HFF-Myc (cell line): Measurements from ENCODE around the gene GTF2A1L.

Source experiments
- DNase-seq: peaks from one replicate; pipeline ENCODE4 v3.0.0-alpha.2; 2011; ENCODE audit warnings: low read depth; ENCODE audit errors: extremely low read depth
- H3K4me3 ChIP-seq: replicated peaks from 2 replicates; pipeline ENCODE4 v1.5.1; 2011; ENCODE audit warnings: low read depth, mild to moderate bottlenecking, control low read depth, low read length
- TF ChIP-seq, protein P1 (sequence below): IDR thresholded peaks from 2 replicates; pipeline ENCODE4 v1.5.1; 2012; ENCODE audit warnings: mild to moderate bottlenecking, low read depth, low read length, control low read depth; ENCODE audit errors: missing control alignments

Gene GTF2A1L

DNA sequence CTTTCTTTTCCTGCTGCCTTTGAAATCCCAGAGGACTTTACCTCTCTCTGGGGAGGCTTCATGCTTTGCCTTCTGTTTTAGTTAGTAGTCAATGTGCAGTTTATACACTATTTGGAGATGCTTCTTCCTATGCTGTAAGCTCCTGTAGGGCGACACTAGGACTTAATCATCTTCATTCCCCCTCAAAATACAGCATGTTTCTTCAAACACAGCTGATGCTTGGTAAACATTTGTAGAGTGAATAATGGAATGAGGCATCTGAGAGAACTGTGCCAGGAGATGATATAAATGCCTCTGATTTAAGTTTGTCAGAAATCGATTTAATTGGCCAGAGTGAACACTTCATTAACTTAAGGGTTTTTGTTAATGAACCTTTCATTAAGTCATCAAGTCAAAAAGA, 94.5 kb downstream of the GTF2A1L start:
- TF ChIP-seq, protein P1, sequence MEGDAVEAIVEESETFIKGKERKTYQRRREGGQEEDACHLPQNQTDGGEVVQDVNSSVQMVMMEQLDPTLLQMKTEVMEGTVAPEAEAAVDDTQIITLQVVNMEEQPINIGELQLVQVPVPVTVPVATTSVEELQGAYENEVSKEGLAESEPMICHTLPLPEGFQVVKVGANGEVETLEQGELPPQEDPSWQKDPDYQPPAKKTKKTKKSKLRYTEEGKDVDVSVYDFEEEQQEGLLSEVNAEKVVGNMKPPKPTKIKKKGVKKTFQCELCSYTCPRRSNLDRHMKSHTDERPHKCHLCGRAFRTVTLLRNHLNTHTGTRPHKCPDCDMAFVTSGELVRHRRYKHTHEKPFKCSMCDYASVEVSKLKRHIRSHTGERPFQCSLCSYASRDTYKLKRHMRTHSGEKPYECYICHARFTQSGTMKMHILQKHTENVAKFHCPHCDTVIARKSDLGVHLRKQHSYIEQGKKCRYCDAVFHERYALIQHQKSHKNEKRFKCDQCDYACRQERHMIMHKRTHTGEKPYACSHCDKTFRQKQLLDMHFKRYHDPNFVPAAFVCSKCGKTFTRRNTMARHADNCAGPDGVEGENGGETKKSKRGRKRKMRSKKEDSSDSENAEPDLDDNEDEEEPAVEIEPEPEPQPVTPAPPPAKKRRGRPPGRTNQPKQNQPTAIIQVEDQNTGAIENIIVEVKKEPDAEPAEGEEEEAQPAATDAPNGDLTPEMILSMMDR = no peak
- no peak overlapping the region for H3K4me3 ChIP-seq
- no peak for DNase-seq

DNA sequence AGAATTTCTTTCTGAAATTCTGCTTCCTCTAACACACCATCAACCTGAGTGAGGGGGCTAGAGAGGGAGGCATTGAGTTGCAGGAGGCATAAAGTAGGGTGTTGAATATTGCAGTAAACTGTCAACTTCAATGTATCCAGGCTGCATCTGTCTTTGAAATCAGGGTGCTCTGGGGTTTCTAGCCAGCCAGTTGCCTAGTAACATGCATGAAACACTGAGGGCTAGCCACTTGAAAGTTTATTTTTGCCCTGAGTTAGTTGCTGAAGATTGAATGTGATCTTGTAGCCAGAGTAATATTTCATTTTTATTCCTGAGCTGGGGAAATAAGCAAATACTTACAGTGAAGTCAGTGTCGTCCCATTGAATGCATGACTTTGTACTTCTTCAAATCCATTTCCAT, 96.0 kb downstream of the GTF2A1L start:
- no peak for DNase-seq
- TF ChIP-seq, protein P1 = no peak
- H3K4me3 ChIP-seq = no peak overlapping the region

DNA sequence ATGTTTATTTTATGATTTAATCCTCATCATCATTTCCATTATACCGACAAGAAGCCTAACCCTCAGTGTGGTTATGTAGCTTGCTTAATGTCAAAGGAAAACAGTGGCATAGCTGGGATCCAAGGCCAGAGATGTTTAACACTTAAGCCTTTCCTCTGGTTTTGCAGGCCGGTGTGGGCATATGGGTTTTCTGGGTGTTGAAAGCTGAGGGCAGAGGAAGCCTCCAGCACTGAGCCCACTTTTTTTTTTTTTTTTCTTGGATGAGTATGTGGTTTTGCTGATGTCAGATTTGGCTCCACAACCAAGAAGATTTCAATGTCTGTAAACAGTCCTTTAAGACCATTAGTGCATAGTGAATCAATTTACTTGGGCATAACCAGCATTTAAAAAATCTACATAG, 96.6 kb downstream of the GTF2A1L start:
- no peak for DNase-seq
- TF ChIP-seq, protein P1 = no peak

DNA sequence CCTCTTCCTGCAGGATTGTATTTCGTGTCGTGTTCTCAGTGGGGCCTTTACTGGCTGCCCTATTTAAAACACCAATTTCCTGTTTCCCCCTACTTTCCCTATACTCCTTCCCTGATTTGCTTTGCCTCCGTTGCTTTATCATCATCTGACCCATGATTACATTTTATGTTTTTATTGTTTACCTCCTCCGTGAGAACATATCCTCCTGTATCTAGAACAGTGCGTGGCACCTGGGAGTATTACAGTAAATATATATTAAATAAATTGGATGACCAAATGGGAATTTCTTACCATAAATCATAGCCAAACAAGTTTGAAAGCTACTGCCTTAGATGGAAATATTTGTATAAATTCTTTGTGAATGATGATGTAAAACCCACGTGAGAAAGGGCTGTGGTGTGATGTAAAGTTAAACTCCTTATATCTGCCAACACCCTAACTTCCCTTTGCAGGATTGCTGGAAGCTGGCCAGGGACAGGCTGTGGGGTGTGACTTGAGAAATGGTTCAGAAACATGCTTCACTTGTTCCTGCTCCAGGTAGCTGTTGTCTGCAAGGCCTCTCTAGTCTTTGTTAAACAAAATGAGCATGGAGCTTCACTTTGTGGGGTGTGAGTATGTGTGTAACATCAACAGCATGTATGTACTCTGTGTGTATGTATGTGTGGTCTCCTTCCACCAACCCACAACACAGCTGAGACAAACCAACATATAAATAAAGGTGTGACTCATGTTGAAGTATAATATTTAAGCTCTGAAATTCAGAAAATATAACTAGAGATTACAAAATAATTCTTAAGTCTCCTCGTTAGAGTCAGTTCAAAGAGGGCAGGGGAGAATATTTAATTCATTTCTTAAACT, 97.6 kb downstream of the GTF2A1L start:
- no peak overlapping the region for H3K4me3 ChIP-seq
- TF ChIP-seq, protein P1 = no peak
- no peak for DNase-seq

More for the DNA sequence above, 96.6 kb downstream of the GTF2A1L start:
- H3K4me3 ChIP-seq = no peak overlapping the region

DNA sequence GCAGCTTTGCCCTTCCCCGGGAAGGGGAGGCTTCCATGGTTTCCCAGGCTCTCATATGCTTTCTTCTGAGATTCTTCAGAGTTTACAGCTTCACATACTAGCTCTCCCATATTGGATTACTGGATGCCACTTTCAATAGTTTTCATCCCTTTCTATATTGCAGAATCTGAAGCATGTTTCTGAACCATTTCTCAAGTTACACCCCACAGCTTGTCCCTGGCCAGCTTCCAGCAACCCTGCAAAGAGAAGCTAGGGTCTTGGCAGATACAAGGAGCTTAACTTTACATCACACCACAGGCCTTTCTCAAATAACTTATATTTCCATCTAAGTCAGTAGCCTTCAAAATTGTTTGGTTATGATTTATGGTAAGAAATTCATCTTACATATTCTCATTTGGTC, 98.3 kb downstream of the GTF2A1L start:
- TF ChIP-seq, protein P1 = no peak
- H3K4me3 ChIP-seq = no peak overlapping the region
- no peak for DNase-seq

DNA sequence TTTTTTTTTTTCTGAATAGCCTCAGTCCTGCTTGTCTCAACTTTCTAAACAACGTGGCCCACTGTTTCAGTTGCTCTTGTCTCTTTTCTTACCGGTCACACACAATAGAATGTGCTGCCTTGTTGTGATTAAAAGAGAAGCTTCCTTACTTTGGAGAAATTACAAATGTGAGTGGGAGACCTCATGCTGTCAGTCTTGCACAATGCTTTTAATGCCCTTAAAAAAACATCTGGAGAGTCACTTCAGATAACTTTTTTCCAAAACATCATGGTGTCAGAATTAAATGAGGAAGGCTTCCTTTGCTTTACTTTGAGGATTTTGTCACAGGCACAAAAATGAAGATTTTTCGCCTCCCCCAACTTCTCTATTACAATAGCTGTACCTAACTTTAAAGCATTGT, 100.2 kb downstream of the GTF2A1L start:
- H3K4me3 ChIP-seq = no peak overlapping the region
- no peak for DNase-seq
- TF ChIP-seq, protein P1 = no peak
